Nucleus accumbens (tissue), 56 donors: ENCODE results near the gene SNX13.

Source experiments
- DNase-seq, 56 donors: peaks; one replicate each; lab custom pipeline; 2025; lab: John Stamatoyannopoulos, UW

The SNX13 gene

GRCh38 chr7:17786314-17786852, 153.9 kb downstream of the SNX13 start:
- DNase-seq, result no peak

DNA sequence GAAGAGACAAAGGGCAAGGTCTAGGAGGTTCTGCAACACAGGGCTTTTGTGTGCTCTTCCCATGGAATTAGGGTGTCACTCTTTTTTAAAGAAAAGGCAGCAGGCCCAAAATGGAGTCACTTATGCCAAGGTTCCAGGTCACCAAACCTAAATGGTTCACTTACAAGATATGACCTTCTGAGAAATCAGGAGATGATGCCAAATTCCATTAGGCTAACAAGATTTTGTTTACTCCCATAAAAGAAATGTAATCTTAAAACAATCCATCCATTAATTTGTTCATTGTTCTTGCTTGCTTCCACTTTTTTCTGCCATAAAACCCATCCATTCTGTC, 158.1 kb downstream of the SNX13 start:
- no peak for DNase-seq

- no peak for DNase-seq
Observed at GRCh38 chr7:17781491-17782215, 158.6 kb downstream of the SNX13 start.

GRCh38 chr7:17779381-17779780, 160.9 kb downstream of the SNX13 start:
- no peak for DNase-seq

- no peak for DNase-seq
Observed at GRCh38 chr7:17774716-17775288, 165.5 kb downstream of the SNX13 start.

DNA sequence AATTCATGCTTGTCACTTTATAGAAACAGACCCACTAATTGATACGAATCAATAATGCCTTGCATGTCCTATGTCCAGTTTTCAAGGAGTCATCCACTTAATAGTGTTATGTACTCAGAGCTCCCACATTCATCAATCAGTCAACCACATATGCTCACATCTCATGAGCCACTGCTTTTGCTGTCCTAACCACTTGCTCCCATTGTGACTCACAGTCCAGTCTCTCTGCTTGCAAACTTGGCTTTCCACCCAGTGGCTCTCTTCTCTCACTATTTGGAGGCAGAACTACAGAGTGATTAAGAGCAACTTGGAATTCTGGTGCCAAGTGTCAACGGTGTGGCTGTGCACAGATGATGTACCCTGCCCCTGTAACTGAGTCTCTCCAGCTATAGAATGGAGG, 166.0 kb downstream of the SNX13 start:
- no peak for DNase-seq

GRCh38 chr7:17773289-17773626, 167.0 kb downstream of the SNX13 start:
- DNase-seq, result no peak

- no peak for DNase-seq
Observed at GRCh38 chr7:17772581-17773288, 167.6 kb downstream of the SNX13 start.

GRCh38 chr7:17771901-17772408, 168.3 kb downstream of the SNX13 start:
- no peak for DNase-seq

GRCh38 chr7:17770710-17771375, 169.5 kb downstream of the SNX13 start:
- no peak for DNase-seq

DNA sequence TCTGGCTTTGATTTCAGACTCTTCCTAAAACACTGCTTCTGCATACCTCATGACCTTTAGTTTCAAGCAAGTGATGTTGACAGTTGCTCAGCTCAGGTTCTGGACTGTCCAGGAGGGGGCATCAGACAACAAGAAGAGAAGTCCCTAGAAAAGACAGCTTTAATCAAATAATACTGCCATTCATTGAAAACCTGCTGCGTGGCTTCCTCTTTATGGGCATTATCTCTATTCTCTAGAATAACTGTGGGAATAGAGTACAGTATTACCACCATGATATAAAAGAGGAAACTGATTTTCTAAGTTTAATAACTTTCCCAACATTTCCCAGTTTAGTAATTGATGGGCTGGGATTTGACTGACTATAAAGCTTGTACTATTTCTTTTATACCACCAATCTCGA, 170.4 kb downstream of the SNX13 start:
- DNase-seq, result peak in 44 of 56 donors; percentile 0 to 74 (median 18)

DNA sequence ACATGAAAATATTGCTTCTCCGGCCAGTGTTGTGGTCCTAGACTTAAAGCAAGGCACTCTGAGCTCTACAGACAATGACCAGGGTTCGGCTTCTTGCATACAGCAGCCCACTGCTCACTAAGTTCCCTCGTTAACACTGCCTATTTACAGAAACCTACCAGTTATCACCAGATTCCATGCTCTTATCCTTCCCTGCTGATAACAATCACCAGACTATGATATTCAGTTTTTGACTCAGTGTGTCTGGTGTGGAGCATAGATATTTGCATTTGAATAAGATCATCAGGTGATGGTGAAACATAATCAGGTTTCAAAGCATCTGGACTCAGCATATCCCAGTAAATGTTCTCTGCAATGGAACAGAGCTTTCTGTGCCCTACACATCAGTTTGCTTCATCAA, 182.3 kb downstream of the SNX13 start:
- DNase-seq, result no peak

GRCh38 chr7:17746020-17746530, 194.2 kb downstream of the SNX13 start:
- DNase-seq, result no peak

DNA sequence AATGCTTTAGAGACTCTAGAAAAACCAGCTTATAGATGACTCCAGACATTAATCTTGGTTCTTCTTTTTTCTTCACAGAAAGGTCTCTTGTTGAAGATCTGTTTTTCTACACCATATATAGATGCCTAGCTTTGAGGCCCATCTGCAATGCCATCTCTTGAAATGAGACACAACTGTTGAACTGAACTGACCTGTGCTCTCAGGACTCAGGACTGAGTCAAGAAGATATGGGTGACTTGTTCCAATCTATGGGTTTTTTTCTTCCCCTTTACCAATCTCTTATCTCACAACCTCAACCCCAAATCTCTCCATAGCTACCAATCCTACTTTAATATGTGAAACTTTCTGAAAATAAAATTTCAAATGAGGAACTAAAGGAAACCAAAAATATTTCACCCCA, 194.7 kb downstream of the SNX13 start:
- no peak for DNase-seq

GRCh38 chr7:17743316-17743715, 197.0 kb downstream of the SNX13 start:
- no peak for DNase-seq

DNA sequence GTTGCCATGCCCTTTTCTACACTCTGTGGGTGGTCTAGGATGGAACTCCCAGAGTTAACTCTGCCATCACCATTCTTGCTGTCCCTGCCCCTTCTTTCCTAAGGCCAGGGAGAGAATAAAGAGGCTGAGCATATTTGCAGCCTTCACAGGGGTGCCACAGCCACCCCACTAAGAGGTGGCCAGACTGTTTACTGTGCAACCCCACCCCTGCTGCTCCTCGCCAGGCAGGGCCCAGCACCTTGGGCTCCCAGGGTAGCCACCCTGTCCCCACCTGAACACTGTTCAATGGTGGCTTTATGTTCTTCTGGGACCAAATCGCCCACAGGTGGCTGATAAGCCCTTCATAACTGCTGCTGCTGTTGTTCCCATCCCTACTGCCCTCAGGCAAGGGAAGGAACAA, 198.9 kb downstream of the SNX13 start:
- DNase-seq, result no peak
